Measurements from ENCODE around the gene FGD2. TPM values are rescaled to one million over a fixed set of nuclear protein-coding genes. Genes with fewer than 3 reads are reported as not detected.
A peak's percentile ranks its signal among the peaks of the same experiment; 100 is the strongest.

FGD2 gene
- total and polyA plus RNA-seq, 8 donors: 0.98 to 13.2 (median 2.8) TPM

DNA sequence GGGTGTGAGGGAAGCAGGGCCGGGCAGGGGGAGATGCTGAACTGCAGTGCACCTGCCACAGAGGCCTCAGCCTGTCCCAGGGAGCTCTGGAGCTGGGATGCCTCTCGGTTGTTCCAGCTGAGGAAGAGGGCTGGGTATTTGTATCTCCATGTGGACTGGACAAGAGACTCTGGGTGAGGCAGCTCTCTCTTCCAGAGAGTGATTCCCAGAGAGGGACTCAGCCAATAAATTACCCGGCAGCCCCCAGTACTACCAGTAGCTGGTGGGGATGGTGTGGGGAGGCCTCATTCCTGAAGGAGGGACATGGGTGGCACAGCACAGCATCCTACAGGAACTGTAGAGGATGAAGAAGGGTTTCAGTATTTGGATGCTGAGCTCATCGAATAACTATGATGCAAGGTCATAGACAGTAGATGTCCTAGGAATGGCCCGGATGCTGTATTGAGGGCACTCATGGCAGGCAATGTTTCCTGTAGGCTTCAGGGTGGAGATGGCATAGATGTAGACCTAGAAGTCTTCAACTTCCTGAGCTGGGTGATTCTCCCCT is 1.4 kb downstream of the FGD2 start:
- Histone ChIP-seq H3K36me3 (no peaks in the 10 kb centered on the region), H3K27ac (no peak overlapping the region), H3K9me3 (no peaks in the 10 kb centered on the region), H3K4me3 (peak overlapping the region in 1 of 4 donors; percentile 2), H3K27me3 (no peaks in the 10 kb centered on the region), H3K4me1 (no peaks in the 10 kb centered on the region)
- ATAC-seq (peak in 1 of 4 donors; percentile 4), FAIRE-seq (no peak), DNase-seq (no peak)
- WGBS, 2 donors: 86 to 89% methylated on average over 5 of the region's 5 CpGs
- TF ChIP-seq, protein P1, sequence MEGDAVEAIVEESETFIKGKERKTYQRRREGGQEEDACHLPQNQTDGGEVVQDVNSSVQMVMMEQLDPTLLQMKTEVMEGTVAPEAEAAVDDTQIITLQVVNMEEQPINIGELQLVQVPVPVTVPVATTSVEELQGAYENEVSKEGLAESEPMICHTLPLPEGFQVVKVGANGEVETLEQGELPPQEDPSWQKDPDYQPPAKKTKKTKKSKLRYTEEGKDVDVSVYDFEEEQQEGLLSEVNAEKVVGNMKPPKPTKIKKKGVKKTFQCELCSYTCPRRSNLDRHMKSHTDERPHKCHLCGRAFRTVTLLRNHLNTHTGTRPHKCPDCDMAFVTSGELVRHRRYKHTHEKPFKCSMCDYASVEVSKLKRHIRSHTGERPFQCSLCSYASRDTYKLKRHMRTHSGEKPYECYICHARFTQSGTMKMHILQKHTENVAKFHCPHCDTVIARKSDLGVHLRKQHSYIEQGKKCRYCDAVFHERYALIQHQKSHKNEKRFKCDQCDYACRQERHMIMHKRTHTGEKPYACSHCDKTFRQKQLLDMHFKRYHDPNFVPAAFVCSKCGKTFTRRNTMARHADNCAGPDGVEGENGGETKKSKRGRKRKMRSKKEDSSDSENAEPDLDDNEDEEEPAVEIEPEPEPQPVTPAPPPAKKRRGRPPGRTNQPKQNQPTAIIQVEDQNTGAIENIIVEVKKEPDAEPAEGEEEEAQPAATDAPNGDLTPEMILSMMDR (IDR thresholded peaks at IDR 0.05): no peak
- intact Hi-C loops (cut with DNase I): no loop called here

DNA sequence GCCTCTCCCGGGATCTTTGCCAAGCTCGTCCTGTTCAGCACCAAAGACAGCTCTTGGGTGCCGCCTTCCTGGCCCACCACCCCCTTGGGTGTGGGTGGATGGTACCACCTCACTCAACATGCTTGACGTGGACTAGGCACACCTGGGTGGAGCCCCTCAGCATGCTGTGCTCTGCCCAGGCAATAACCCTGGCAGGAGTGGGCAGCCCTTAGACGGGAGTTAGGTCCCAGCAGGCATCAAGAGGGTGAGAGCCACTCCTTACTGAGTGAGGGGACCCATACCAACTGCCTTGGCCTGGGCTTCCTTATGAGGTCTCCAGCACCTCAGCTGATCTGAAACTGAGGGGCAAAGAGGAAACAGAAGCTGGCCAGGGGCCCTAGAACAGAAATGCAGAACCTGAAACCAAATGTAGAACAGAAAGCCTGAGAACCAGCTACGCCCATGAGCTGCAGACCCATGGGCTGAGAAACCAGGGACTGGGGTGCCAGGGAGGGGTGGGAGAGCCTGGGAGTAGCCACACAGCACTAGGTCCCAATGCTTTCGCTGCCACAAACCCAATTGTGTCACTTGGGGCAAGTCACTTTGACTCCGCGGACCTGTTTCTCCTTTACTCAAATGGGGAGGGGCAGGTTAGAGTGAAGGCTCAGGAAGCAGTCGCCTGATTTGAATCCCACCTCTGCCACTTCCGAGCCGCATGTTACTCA is 2.0 kb downstream of the FGD2 start:
- FAIRE-seq (no peak), DNase-seq (no peak), ATAC-seq (peak in 3 of 4 donors; percentile 23 to 57 (median 26))
- no peak overlapping the region for H3K27ac ChIP-seq
- H3K27me3 ChIP-seq: no peaks in the 10 kb centered on the region
- H3K4me1 ChIP-seq: no peaks in the 10 kb centered on the region
- no peaks in the 10 kb centered on the region for H3K36me3 ChIP-seq
- no peaks in the 10 kb centered on the region for H3K9me3 ChIP-seq
- peak overlapping the region in 1 of 4 donors; percentile 2 for H3K4me3 ChIP-seq
- intact Hi-C loops (cut with DNase I): no loop called here
- TF ChIP-seq, protein P1 (IDR thresholded peaks at IDR 0.05): no peak
- WGBS, 2 donors: 67 to 78% methylated on average over 12 of the region's 12 CpGs

DNA sequence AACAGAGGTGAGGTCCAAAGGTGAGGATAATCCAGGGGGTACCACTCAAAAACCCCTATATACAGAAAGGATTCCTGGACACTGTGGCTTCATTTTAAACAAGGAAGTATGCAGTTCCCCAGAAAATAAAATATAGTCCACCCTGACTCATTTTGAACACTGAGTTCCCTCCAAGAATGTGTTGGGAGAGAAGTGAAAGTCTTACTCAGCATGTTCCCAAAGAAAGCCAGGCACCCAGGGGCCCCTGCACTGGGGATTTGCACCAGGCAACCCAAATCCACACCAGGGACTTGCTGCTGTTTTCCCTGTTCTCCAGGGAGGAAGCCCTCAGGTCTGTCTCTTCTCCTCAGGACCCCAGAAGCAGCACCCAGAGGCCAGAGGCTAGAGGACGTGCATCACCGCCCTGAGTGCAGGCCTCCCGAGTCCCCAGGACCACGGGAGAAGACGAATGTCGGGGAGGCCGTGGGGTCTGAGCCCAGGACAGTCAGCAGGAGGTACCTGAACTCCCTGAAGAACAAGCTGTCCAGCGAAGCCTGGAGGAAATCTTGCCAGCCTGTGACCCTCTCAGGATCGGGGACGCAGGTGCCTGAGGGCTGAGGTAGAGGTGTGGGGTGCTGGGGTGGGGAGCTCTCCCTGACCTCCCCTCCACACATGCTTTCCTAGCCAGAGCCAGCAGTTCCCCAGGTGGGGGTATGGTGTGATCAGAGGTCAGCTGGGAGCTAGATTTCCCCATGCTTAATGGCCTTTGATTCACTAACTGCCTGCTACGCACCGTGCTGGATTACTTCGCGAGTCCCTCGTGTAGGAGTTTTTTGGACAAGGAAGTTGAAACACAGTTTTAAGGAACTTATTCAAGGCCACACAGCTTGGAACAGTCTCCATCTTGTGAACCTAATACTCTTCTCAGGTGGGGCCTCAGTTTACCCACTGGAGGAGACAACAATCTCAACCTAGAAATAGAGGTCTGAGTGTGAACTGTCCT is 3.3 kb downstream of the FGD2 start:
- H3K36me3 ChIP-seq: no peaks in the 10 kb centered on the region
- FAIRE-seq (no peak), DNase-seq (no peak), ATAC-seq (peak in 2 of 4 donors; percentile 38 to 53)
- no peaks in the 10 kb centered on the region for H3K9me3 ChIP-seq
- intact Hi-C loops (cut with DNase I): no loop called here
- H3K27me3 ChIP-seq: no peaks in the 10 kb centered on the region
- H3K27ac ChIP-seq: no peak overlapping the region
- WGBS, 2 donors: 86 to 93% methylated on average over 15 of the region's 15 CpGs
- H3K4me3 ChIP-seq: no peak overlapping the region
- TF ChIP-seq, protein P1 (IDR thresholded peaks at IDR 0.05): no peak
- no peaks in the 10 kb centered on the region for H3K4me1 ChIP-seq

DNA sequence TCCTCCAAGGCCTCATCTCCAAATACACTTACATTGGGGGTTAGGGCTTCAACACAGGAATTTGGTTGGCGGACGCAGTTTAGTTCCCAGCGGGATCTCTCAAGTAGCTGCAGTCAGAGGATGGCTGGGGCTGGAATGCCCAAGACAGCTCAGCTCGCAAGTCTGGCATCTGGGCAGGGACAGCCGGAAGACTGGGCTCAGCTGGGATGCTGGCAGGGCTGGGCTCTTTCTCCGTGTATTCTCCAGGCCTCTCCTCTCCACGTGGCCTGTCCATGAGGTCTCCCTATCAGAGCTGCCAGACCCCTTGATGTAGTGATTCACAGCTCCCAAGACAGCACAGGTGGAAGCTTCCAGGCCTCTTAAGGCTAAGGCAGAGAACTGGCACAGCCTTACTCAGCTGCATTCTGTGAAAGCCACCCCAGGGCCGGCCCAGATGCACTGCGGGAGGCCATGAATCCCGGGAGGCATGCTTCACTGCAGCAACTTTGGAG is 5.0 kb downstream of the FGD2 start:
- TF ChIP-seq, protein P1 (IDR thresholded peaks at IDR 0.05): no peak
- no peaks in the 10 kb centered on the region for H3K4me1 ChIP-seq
- no peak overlapping the region for H3K4me3 ChIP-seq
- H3K27me3 ChIP-seq: no peaks in the 10 kb centered on the region
- FAIRE-seq (no peak), ATAC-seq (no peak), DNase-seq (no peak)
- intact Hi-C loops (cut with DNase I): loop anchor here in 1 of 3 donors (10.0 kb wide), 2 partner anchors 126 to 246 kb away; partner anchors contain the start of gene C6orf89
- no peaks in the 10 kb centered on the region for H3K9me3 ChIP-seq
- WGBS, 2 donors: 90 to 92% methylated on average over 10 of the region's 10 CpGs
- H3K27ac ChIP-seq: no peak overlapping the region
- H3K36me3 ChIP-seq: no peaks in the 10 kb centered on the region
